GM12801 (cell line): Measurements from ENCODE around the gene PLPPR1.

Experiments used
- TF ChIP-seq, protein P1 (sequence below): IDR thresholded peaks from one replicate; pipeline ENCODE4 v1.5.1; 2011; ENCODE audit warnings: control low read depth; ENCODE audit not compliant: insufficient read length; ENCODE audit errors: extremely low read depth

The PLPPR1 gene

DNA sequence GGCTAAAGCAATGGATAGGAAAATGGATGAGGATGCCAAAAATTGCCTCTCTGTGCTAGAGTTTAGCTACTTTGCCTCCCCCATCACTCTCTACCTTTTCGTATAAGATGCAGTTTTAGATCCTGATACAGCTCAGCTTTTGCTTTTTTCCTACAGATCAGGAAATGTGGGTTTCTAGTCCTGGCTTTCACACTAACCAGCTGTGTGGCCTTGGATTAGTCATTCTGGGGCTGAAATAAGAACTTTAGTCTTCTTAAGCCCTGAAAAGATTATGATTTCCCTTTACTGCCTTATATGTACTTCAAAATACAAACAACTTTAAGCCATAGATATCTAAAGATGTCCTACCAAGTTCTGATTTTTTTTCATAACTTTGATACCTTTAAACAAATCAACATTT lies 239.9 kb downstream of the PLPPR1 start:
- TF ChIP-seq, protein P1, sequence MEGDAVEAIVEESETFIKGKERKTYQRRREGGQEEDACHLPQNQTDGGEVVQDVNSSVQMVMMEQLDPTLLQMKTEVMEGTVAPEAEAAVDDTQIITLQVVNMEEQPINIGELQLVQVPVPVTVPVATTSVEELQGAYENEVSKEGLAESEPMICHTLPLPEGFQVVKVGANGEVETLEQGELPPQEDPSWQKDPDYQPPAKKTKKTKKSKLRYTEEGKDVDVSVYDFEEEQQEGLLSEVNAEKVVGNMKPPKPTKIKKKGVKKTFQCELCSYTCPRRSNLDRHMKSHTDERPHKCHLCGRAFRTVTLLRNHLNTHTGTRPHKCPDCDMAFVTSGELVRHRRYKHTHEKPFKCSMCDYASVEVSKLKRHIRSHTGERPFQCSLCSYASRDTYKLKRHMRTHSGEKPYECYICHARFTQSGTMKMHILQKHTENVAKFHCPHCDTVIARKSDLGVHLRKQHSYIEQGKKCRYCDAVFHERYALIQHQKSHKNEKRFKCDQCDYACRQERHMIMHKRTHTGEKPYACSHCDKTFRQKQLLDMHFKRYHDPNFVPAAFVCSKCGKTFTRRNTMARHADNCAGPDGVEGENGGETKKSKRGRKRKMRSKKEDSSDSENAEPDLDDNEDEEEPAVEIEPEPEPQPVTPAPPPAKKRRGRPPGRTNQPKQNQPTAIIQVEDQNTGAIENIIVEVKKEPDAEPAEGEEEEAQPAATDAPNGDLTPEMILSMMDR = no peak

DNA sequence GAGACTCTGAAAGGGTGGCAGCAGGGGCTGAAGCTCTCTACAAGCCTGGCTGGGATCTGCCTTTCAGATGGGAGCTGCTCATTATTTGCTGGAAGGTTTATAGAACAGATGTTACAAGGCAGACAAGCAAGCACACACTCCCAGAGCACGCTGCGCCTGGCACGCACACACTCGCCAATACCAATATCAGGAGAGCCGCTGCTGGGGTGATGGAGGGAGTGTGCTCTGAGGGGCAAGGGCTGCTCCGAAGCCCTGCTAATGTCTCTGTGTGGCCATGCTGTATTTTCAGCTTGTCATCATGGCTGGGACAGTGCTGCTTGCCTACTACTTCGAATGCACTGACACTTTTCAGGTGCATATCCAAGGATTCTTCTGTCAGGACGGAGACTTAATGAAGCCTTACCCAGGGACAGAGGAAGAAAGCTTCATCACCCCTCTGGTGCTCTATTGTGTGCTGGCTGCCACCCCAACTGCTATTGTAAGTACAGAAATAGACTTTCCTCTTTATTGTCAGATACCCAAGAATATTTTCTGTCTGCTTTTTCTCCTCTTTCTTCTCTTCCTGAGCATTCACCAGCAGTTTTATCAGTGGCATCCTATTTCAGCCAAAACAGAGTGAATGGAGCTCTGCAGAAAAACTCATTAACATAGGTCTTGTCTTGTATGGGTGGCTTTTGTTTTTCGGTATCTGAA lies 241.2 kb downstream of the PLPPR1 start:
- TF ChIP-seq, protein P1 = no peak

DNA sequence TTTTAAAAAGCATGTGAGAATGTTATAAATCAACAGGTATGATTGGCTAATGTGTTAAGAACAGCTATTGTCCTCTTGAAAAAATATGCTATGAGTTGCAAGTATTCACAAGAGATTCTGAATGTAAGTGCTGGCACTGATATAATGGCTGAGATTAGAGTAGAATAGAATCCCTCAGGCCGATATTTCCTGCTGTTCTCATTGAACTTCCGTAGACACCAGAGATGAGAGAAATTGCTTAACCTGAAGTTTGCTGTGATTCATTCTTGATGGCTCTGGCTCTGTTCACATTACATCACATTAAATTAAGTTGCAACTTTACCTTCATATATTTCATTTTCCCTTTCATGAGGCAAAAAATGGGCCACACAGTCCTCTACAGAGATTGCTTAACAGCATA lies 241.8 kb downstream of the PLPPR1 start:
- TF ChIP-seq, protein P1 = no peak

DNA sequence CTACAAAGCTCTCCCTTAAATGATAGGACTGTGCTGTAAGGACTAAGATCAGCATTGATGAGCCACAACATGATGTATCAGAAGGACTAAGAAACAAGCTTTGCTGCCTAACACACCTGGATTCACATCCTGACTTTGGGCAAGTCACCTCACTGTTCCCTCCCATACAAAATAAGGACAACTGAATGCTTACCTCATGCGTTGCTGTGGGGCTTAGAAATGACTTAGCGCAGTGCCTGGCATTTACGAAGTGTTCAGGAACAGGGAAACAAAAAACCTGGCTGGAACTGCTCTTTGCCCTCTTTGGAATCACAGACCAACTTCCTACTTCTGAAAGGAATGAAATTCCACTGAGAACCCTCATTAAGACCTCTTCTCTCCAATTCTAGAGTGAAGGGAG lies 242.6 kb downstream of the PLPPR1 start:
- TF ChIP-seq, protein P1 = no peak

DNA sequence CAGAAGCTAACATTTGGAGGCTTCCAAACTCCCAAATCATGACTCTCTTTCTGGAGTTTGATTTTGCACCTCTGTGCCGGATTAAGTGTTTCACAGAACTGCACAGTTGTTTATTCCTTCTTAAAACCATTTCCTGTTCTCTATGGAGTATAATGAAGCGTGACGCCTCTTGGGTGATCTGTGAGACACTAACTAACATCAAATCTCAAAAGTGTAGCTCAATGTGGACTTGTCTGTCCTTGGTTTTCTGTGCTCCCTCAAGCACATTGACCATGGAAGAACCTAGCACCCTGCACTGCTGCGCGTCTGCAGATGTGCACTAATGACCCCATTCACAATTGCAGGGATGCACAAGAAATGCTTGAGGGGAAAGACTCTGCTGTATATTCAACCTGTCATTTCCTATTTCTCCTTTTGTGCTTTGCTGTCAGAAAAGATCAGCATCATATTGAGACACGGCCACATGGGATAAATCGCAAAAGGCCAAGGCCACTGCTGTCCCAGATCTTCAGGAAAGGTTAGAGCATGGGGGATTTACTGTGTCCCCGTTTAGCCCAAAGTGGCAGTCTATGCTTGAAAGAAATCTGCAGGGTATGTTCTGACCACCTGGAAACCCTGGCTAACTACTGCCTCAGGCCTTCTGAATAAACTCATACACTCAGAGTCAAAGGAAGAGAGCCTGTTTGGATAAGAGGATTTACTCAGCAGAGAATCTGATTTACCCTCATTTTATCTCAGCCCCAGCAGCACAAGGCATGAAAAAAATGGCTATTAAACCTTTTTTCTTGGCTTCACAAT lies 246.6 kb downstream of the PLPPR1 start:
- TF ChIP-seq, protein P1 = no peak

DNA sequence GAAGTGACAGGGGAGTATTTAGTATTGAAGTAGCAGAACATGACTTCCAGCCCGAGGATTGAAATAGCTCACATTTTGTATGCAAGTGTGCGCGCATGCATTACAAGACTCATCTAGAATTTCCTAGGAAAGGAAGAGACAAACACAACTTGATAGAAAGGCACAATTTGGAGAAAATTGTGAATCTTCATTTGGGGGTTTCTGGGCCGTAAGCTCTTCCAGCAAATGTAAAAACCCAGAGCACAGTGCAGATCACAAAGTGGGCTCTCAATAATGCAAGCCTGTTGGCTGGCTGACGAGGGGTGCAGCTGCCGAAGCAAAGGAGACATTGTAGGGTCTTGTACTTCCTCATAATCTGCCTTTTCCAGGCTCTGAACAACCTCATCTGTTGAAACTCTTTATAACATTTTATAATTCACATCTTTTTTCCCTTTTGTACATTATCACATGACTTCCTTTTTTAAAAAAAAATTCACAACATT lies 247.3 kb downstream of the PLPPR1 start:
- TF ChIP-seq, protein P1 = no peak

DNA sequence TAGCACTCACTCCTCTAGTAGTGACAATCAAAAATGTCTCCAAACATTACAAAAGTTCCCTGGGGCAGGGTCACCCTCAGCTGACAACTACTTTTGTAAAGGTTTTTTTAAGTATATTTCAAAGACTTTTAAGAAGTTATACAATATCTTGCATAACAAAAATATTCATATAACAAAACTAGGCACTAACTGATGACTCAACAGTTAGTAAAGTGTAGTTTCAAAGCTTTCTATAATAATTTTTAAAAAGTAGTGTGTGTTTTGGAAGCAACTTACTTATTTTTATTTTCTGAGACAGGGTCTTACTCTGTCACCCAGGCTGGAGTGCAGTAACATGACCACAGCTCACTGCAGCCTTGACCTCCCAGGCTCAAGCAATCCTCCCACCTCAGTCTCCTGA lies 271.4 kb downstream of the PLPPR1 start:
- TF ChIP-seq, protein P1 = no peak
